AG09319 (cell line): ENCODE results near the gene GMPR2.
A peak's percentile ranks its signal among the peaks of the same experiment; 100 is the strongest.
"Not testable (repeated sequence)": the region's sequence is repeated elsewhere in the genome, so short reads cannot be mapped to it uniquely, and the experiment has no call there.

Experiments
- DNase-seq: peaks from one replicate; pipeline ENCODE4 v3.0.0-alpha.2; 2010; ENCODE audit warnings: low read depth; ENCODE audit errors: extremely low read depth
- CTCF ChIP-seq: IDR thresholded peaks from 2 replicates; pipeline ENCODE4 v1.5.1; 2011; ENCODE audit warnings: low read depth, mild to moderate bottlenecking, inconsistent platforms, low read length, moderate library complexity

The GMPR2 gene

DNA sequence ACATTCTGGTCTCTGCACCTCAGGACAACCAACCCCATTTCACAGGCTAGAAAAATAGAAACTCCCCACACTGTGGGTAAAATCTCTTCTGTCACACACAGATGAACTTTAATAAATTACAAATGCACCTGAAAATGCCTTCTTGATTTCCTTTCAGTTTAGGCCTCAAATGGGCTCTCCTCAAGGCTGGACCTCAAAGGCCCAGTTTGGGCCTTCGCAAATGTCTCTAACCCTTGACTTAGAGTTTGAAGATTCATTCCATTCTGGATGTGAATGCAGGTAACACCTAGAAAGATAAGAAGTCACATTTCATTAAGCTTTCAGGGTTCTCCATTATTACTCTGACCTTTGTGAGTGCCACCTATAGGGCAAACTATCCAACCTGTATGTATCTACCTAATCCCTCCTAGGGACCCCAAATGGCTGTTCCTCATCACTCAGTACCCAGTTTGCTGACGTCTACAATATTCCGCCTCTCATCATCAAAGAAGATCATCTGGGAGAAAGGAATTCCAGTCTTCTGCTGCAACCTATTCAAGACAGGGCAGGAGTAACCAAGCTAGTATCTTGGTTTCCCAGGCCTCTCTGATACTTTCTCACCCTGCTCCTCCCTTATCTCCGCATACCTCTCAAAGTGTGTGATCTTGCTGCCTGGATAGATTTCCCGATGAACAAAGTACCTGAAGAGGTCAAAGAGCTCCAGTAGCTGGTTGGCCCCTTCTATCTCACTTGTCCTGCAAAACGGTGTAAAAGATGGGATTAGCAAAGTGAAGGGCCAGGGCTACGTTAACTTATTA is 18.7 kb upstream of the GMPR2 start:
- TF ChIP-seq CTCF: no peak
- no peak for DNase-seq

GRCh38 chr14:24215495-24216344 is 17.0 kb upstream of the GMPR2 start, which contains the start of gene MDP1:
MDP1 (minus strand) TSS chr14:24216066; CDS start chr14:24215955, 111 bp downstream.
- TF ChIP-seq CTCF: peak; percentile 51
- DNase-seq: peak; percentile 67

- DNase-seq: no peak
Observed at GRCh38 chr14:24216345-24216699, 16.4 kb upstream of the GMPR2 start.

DNA sequence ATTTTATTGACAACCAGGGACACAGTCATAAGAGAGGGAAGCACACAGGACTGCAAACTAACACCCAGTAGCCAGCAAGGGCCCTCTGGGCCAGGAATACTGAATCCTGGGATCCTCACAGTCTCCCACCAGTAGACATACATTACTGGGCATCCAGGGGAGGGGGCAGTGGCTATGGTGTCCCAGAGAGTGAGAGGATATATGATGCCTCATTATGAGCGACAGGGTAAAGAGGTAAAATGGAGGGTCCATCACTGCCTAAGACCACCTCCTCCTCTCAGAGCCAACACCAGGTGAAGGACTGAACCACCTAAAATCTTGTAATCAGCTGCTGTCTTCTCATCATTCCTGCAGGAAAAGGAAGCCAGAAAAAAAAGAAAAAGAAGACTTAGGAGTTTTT is 15.9 kb upstream of the GMPR2 start:
- DNase-seq: not testable (repeated sequence)

More at GRCh38 chr14:24216345-24216699, 16.4 kb upstream of the GMPR2 start:
- no peak for TF ChIP-seq CTCF

GRCh38 chr14:24219080-24219479 is 13.6 kb upstream of the GMPR2 start:
- TF ChIP-seq CTCF: no peak
- no peak for DNase-seq

DNA sequence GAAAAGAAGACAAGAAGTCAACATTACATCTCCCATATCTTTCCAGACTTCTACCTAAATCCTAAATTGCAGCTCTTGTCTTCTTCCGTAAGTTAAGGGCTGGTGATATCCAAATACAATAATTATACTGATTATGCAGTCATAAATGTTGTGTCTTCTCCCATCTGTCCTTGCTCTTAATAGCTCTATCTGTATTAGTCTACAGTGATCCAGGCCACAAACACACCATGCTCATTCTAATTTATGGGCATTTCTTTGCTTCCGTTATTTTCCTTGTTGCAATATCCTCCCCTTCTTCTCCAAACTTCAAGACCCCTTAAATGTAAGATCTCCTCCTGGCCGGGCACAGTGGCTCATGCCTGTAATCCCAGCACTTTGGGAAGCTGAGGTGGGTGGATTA is 13.2 kb upstream of the GMPR2 start:
- no peak for DNase-seq
- TF ChIP-seq CTCF: no peak

GRCh38 chr14:24222987-24223386 is 9.7 kb upstream of the GMPR2 start:
- not testable (repeated sequence) for DNase-seq

DNA sequence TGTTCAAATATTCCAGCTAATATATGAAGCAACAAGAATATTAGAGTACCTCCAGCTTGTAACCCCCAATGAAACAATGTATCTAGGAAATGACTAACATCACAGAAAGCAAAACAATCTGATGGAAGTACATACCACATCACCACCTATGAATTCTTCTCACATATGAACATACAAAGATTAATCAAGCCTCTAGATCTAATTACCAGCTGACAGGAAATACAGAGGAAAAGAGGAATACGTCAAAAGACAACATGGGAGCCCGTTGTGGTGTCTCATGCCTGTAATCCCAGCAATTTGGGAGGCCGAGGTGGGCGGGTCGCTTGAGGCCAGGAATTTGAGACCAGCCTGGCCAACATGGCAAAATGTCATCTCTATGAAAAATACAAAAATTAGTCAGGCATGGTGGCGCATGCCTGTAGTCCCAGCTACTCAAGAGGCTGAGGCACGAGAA is 8.1 kb upstream of the GMPR2 start:
- DNase-seq: no peak
- TF ChIP-seq CTCF: no peak
